ENCODE measurements around the gene ZMIZ2. TPM values are rescaled to one million over a fixed set of nuclear protein-coding genes. Genes with fewer than 3 reads are reported as not detected.
A peak's percentile ranks its signal among the peaks of the same experiment; 100 is the strongest.

Gene ZMIZ2
- total and polyA plus RNA-seq, 4 donors: 4.4 to 11.6 (median 7.7) TPM

GRCh38 chr7:44794331-44794730 is 45.7 kb downstream of the ZMIZ2 start:
- DNase-seq (ENCODE audit: low spot score): no peak
- 59% methylated on average over 3 of the region's 3 CpGs for WGBS

GRCh38 chr7:44796034-44796503 is 47.4 kb downstream of the ZMIZ2 start:
- Histone ChIP-seq H3K27me3 (ENCODE audit: control insufficient read depth in 4 of 4, insufficient read depth in 4 of 4, low read length in 3 of 4) (no peaks in the 10 kb centered on the region), H3K27ac (ENCODE audit: low read depth in 1 of 2, low read length in 2 of 2) (peak overlapping the region; percentile 90 to 100), H3K4me1 (ENCODE audit: control insufficient read depth in 4 of 4, insufficient read depth in 4 of 4, low read length in 3 of 4) (peaks cover 3 to 17% (median 10%) of the 10 kb centered on the region in 4 donors), H3K36me3 (ENCODE audit: control insufficient read depth in 4 of 4, insufficient read depth in 3 of 4, low read depth in 1 of 4, low read length in 3 of 4) (peaks cover 5 to 17% (median 11%) of the 10 kb centered on the region in 4 donors), H3K9ac (ENCODE audit: low read depth in 1 of 2, low read length in 2 of 2) (peak overlapping the region; percentile 59 to 86), H3K9me3 (ENCODE audit: control insufficient read depth in 4 of 4, low read length in 3 of 4) (no peaks in the 10 kb centered on the region), H3K4me3 (ENCODE audit: low read depth in 1 of 3, low read length in 3 of 3) (peak overlapping the region; percentile 61 to 92 (median 81))
- WGBS: under 1% methylated on average over 59 of the region's 59 CpGs
- no peak for DNase-seq (ENCODE audit: low spot score)
- TF ChIP-seq TAF1 (conservative IDR thresholded peaks at IDR 0.05): no peak
- no peak for TF ChIP-seq NR2F2 (IDR thresholded peaks at IDR 0.05)
- peak in 1 of 2 donors; percentile 23 for TF ChIP-seq GABPA (IDR thresholded peaks at IDR 0.05 in 1 of 2, conservative IDR thresholded peaks at IDR 0.05 in 1 of 2)
- TF ChIP-seq RAD21 (IDR thresholded peaks at IDR 0.05): peak in 1 of 2 donors; percentile 6
- no peak for TF ChIP-seq SP1 (IDR thresholded peaks at IDR 0.05)
- TF ChIP-seq YY1 (IDR thresholded peaks at IDR 0.05): peak; percentile 50

More at GRCh38 chr7:44794331-44794730, 45.7 kb downstream of the ZMIZ2 start:
- no peak overlapping the region for H3K4me3 ChIP-seq (ENCODE audit: low read depth in 1 of 3, low read length in 3 of 3)
- no peak overlapping the region for H3K9ac ChIP-seq (ENCODE audit: low read depth in 1 of 2, low read length in 2 of 2)
- no peaks in the 10 kb centered on the region for H3K9me3 ChIP-seq (ENCODE audit: control insufficient read depth in 4 of 4, low read length in 3 of 4)
- TF ChIP-seq HNF4G (IDR thresholded peaks at IDR 0.05) (no peak), NR2F2 (IDR thresholded peaks at IDR 0.05) (no peak), JUND (IDR thresholded peaks at IDR 0.05) (no peak), TAF1 (conservative IDR thresholded peaks at IDR 0.05) (no peak), GABPA (IDR thresholded peaks at IDR 0.05 in 1 of 2, conservative IDR thresholded peaks at IDR 0.05 in 1 of 2) (no peak), EGR1 (IDR thresholded peaks at IDR 0.05; ENCODE audit: low read depth in 2 of 2) (no peak)
- no peaks in the 10 kb centered on the region for H3K27me3 ChIP-seq (ENCODE audit: control insufficient read depth in 4 of 4, insufficient read depth in 4 of 4, low read length in 3 of 4)
- H3K4me1 ChIP-seq (ENCODE audit: control insufficient read depth in 4 of 4, insufficient read depth in 4 of 4, low read length in 3 of 4): peaks cover 3 to 17% (median 10%) of the 10 kb centered on the region in 4 donors
- peaks cover 0 to 5% (median under 1%) of the 10 kb centered on the region in 4 donors for H3K36me3 ChIP-seq (ENCODE audit: control insufficient read depth in 4 of 4, insufficient read depth in 3 of 4, low read depth in 1 of 4, low read length in 3 of 4)
- H3K27ac ChIP-seq (ENCODE audit: low read depth in 1 of 2, low read length in 2 of 2): no peak overlapping the region

- WGBS: under 1% methylated on average over 99 of the region's 99 CpGs
- peak; percentile 98 for DNase-seq (ENCODE audit: low spot score)
- Histone ChIP-seq H3K4me1 (ENCODE audit: control insufficient read depth in 4 of 4, insufficient read depth in 4 of 4, low read length in 3 of 4) (peaks cover 3 to 17% (median 10%) of the 10 kb centered on the region in 4 donors), H3K9me3 (ENCODE audit: control insufficient read depth in 4 of 4, low read length in 3 of 4) (no peaks in the 10 kb centered on the region), H3K9ac (ENCODE audit: low read depth in 1 of 2, low read length in 2 of 2) (peak within 1 kb of the TSS; percentile 86 to 97), H3K27ac (ENCODE audit: low read depth in 1 of 2, low read length in 2 of 2) (peak within 1 kb of the TSS; percentile 90 to 100), H3K27me3 (ENCODE audit: control insufficient read depth in 4 of 4, insufficient read depth in 4 of 4, low read length in 3 of 4) (no peaks in the 10 kb centered on the region), H3K4me3 (ENCODE audit: low read depth in 1 of 3, low read length in 3 of 3) (peak within 1 kb of the TSS; percentile 61 to 94 (median 92)), H3K36me3 (ENCODE audit: control insufficient read depth in 4 of 4, insufficient read depth in 3 of 4, low read depth in 1 of 4, low read length in 3 of 4) (peaks cover 6 to 20% (median 15%) of the 10 kb centered on the region in 4 donors)
- TF ChIP-seq CTCF (IDR thresholded peaks at IDR 0.05; ENCODE audit: low read depth, low read length, missing input control) (no peak), ATF3 (IDR thresholded peaks at IDR 0.05) (no peak), REST (IDR thresholded peaks at IDR 0.05) (peak; percentile 61), SP1 (IDR thresholded peaks at IDR 0.05) (peak; percentile 93), HNF4G (IDR thresholded peaks at IDR 0.05) (no peak), ZBTB33 (IDR thresholded peaks at IDR 0.05) (no peak), YY1 (IDR thresholded peaks at IDR 0.05) (peak; percentile 5), NR2F2 (IDR thresholded peaks at IDR 0.05) (no peak), EGR1 (IDR thresholded peaks at IDR 0.05; ENCODE audit: low read depth in 2 of 2) (no peak), GABPA (IDR thresholded peaks at IDR 0.05 in 1 of 2, conservative IDR thresholded peaks at IDR 0.05 in 1 of 2) (peak in 1 of 2 donors; percentile 3), HNF4A (conservative IDR thresholded peaks at IDR 0.05) (no peak), TAF1 (conservative IDR thresholded peaks at IDR 0.05) (peak; percentile 64), RXRA (IDR thresholded peaks at IDR 0.05) (no peak), RAD21 (IDR thresholded peaks at IDR 0.05) (no peak), JUND (IDR thresholded peaks at IDR 0.05) (no peak), FOXA1 (IDR thresholded peaks at IDR 0.05) (no peak), MAX (IDR thresholded peaks at IDR 0.05) (peak; percentile 51)
Observed at GRCh38 chr7:44796504-44797328, 48.1 kb downstream of the ZMIZ2 start, which contains the start of gene PPIA. PPIA (plus strand) TSS chr7:44796681; CDS start chr7:44796725, 44 bp downstream.
